AG09319 (cell line): ENCODE results near the gene TIMM29.

Source experiments
- DNase-seq: peaks from one replicate; pipeline ENCODE4 v3.0.0-alpha.2; 2010; ENCODE audit warnings: low read depth; ENCODE audit errors: extremely low read depth
- CTCF ChIP-seq: IDR thresholded peaks from 2 replicates; pipeline ENCODE4 v1.5.1; 2011; ENCODE audit warnings: low read depth, mild to moderate bottlenecking, inconsistent platforms, low read length, moderate library complexity

The TIMM29 gene

GRCh38 chr19:10977742-10978092, 49.1 kb downstream of the TIMM29 start:
- no peak for DNase-seq
- TF ChIP-seq CTCF, result no peak
